Progenitor cell of endocrine pancreas (in vitro differentiated cells): Measurements from ENCODE around the gene LMNB1. TPM values are rescaled to one million over a fixed set of nuclear protein-coding genes. Genes with fewer than 3 reads are reported as not detected.
"Not testable (repeated sequence)": the region's sequence is repeated elsewhere in the genome, so short reads cannot be mapped to it uniquely, and the experiment has no call there.

ENCODE experiments used
- DNase-seq: peaks from one replicate; pipeline ENCODE4 v3.0.0; 2021; ENCODE audit warnings: low spot score; ENCODE audit not compliant: unreplicated experiment
- H3K27ac Mint-ChIP-seq: 2 replicates; pipeline ENCODE4 v1.8.0; 2021; ENCODE audit warnings: mild to moderate bottlenecking, moderate library complexity, mixed read lengths
- H3K27me3 Mint-ChIP-seq: 2 replicates; pipeline ENCODE4 v1.8.0; 2021; ENCODE audit warnings: mixed read lengths
- H3K36me3 Mint-ChIP-seq: 2 replicates; pipeline ENCODE4 v1.8.0; 2022; ENCODE audit warnings: mixed read lengths; ENCODE audit not compliant: insufficient read depth
- H3K4me1 Mint-ChIP-seq: 2 replicates; pipeline ENCODE4 v1.8.0; 2021; ENCODE audit warnings: low read depth, mixed read lengths
- H3K4me3 Mint-ChIP-seq: 2 replicates; pipeline ENCODE4 v1.8.0; 2021; ENCODE audit warnings: low read depth, mild to moderate bottlenecking, moderate library complexity, mixed read lengths
- H3K9me3 Mint-ChIP-seq: 2 replicates; pipeline ENCODE4 v1.8.0; 2021; ENCODE audit warnings: low read depth, mixed read lengths
- long read RNA-seq: library from polyadenylated mRNA; unstranded; transcript quantifications from one replicate; pipeline ENCODE4 v2.0.0, GENCODE V29; 2020
- total RNA-seq: library from RNA; stranded (reverse); gene quantifications from 2 replicates; pipeline ENCODE4 v1.2.1, GENCODE V29; 2021
- TF ChIP-seq, protein P1 (sequence below): fragments of 200-600 bp; sonication (generic); IDR thresholded peaks from one replicate; pipeline ENCODE4 v1.5.0; 2021; ENCODE audit warnings: antibody characterized with exemption, mild to moderate bottlenecking; ENCODE audit not compliant: unreplicated experiment

The LMNB1 gene, protein sequence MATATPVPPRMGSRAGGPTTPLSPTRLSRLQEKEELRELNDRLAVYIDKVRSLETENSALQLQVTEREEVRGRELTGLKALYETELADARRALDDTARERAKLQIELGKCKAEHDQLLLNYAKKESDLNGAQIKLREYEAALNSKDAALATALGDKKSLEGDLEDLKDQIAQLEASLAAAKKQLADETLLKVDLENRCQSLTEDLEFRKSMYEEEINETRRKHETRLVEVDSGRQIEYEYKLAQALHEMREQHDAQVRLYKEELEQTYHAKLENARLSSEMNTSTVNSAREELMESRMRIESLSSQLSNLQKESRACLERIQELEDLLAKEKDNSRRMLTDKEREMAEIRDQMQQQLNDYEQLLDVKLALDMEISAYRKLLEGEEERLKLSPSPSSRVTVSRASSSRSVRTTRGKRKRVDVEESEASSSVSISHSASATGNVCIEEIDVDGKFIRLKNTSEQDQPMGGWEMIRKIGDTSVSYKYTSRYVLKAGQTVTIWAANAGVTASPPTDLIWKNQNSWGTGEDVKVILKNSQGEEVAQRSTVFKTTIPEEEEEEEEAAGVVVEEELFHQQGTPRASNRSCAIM
- 149 and 152 TPM in 2 replicates for total RNA-seq
- long read RNA-seq, transcript LMNB1-201 (11 exons, 2,878 nt), result major isoform, 12 of 20 reads
- long read RNA-seq, partial matches to known transcripts, result 2 of 20 reads
- long read RNA-seq, other reads (novel, unspliced or antisense), result 4 of 20 reads

DNA sequence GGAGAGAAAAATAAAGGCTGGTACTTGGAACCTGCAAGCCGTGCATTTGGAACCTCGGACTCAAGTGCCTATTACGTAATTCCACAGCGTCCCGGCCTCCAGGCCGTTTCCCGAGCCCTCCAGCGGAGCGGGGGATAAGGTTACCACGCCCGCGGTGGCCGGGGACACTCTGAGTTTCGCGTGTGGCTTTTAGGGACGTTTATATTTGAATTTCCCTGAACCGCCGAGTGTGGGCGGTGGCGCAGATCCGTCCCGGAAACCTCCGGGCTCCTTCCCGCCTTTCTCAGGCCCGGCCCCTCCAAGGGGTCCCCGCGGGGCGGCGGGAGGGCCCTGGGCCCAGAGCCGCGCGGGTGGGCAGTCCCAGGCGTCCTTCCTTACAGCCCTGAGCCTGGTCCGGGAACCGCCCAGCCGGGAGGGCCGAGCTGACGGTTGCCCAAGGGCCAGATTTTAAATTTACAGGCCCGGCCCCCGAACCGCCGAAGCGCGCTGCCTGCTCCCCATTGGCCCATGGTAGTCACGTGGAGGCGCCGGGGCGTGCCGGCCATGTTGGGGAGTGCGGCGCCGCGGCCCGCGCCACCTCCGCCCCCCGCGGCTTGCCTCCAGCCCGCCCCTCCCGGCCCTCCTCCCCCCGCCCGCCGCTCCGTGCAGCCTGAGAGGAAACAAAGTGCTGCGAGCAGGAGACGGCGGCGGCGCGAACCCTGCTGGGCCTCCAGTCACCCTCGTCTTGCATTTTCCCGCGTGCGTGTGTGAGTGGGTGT is at the start of gene LMNB1:
LMNB1 (plus strand) TSS at position 638 of the 758 bp plus-strand sequence. CDS start 373 bp downstream, outside the sequence.
- Mint-ChIP-seq H3K36me3 (peaks cover 1% of the 10 kb centered on the region), H3K4me1 (peaks cover 16% of the 10 kb centered on the region), H3K27ac (peak within 1 kb of the TSS; percentile 99), H3K27me3 (no peaks in the 10 kb centered on the region), H3K9me3 (no peaks in the 10 kb centered on the region), H3K4me3 (peak within 1 kb of the TSS; percentile 86)
- DNase-seq, result peak; percentile 96
- TF ChIP-seq, protein P1, sequence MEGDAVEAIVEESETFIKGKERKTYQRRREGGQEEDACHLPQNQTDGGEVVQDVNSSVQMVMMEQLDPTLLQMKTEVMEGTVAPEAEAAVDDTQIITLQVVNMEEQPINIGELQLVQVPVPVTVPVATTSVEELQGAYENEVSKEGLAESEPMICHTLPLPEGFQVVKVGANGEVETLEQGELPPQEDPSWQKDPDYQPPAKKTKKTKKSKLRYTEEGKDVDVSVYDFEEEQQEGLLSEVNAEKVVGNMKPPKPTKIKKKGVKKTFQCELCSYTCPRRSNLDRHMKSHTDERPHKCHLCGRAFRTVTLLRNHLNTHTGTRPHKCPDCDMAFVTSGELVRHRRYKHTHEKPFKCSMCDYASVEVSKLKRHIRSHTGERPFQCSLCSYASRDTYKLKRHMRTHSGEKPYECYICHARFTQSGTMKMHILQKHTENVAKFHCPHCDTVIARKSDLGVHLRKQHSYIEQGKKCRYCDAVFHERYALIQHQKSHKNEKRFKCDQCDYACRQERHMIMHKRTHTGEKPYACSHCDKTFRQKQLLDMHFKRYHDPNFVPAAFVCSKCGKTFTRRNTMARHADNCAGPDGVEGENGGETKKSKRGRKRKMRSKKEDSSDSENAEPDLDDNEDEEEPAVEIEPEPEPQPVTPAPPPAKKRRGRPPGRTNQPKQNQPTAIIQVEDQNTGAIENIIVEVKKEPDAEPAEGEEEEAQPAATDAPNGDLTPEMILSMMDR, result peak; percentile 19

DNA sequence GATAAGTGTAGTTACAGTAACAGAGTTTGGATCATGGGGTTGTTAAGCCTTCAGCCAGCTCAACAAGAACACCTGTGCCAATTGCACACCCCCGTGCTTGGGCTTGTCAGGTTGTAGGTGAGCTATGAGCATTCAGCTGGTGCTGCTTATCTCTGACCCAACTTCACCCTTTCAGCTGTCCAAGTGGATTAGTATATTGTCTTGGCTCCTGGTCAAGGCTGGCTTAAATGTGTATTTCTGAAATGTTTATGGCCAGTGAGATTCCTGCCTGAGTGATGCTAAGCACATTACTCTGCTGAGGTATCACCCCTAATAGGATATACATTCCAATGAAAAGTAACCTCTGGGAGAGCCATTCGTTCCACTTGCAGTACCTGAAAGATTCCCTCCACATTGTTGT is 44.2 kb upstream of the LMNB1 start:
- H3K36me3 Mint-ChIP-seq, result no peaks in the 10 kb centered on the region
- H3K27ac Mint-ChIP-seq, result no peak overlapping the region
- TF ChIP-seq, protein P1, result no peak
- H3K4me1 Mint-ChIP-seq, result no peaks in the 10 kb centered on the region
- no peak for DNase-seq
- peaks cover 1% of the 10 kb centered on the region for H3K9me3 Mint-ChIP-seq
- H3K27me3 Mint-ChIP-seq, result peaks cover 4% of the 10 kb centered on the region
- H3K4me3 Mint-ChIP-seq, result no peak overlapping the region

DNA sequence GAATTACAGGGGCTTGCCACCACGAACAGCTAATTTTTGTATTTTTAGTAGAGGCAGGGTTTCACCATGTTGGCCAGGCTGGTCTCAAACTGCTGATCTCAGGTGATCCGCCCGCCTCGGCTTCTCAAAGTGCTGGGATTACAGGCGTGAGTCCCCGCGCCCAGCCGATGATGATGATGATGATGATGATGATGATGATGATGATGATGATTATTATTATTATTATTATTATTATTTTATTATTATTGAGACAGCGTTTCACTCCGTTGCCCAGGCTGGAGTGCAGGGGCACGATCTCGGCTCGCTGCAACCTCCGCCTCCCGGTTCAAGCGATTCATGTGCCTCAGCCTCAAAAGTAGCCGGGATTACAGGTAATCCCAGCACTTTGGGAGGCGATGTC is 42.4 kb upstream of the LMNB1 start:
- H3K36me3 Mint-ChIP-seq, DNase-seq, H3K9me3 Mint-ChIP-seq, H3K4me1 Mint-ChIP-seq, H3K27ac Mint-ChIP-seq, H3K4me3 Mint-ChIP-seq, H3K27me3 Mint-ChIP-seq: not testable (repeated sequence)

DNA sequence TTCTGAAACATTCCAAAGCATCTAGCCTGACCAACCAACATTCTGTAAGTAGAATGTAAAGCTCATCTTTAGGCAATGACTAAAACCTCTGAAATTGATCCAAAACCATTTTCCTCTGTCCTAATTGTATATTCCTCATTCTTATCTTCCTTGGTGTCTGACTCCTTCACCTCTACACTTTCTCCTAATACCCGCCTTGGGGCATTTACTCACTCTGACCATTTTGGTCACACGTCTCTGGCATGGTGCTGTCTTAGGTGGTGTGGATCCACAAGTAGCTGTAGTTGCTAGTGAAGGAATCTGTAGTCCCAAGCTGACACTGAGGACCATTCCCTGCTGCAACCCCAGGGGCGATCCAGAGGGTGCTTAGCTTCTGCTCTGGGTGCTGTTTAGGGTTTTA is 40.8 kb upstream of the LMNB1 start:
- H3K4me3 Mint-ChIP-seq, result no peak overlapping the region
- TF ChIP-seq, protein P1, result no peak

DNA sequence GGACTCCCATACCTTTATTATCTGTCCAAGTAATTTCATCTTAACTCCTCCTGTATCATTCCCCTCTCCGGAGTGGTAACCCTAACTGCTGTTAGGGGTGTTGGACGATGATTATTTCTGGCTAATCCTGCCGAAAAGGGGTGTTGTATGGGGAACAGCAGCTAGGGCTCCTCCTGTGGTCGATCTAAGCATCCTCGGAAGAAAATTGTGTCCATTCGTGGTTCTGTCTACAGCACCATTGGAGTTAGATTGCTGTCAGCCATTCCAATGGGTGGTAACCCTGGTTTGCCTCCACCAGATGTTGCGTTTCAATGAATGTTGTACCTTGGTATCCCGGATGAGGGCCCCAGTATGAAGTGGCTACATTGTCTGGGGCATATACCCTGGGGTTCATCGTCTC is 35.6 kb upstream of the LMNB1 start:
- Mint-ChIP-seq H3K36me3 (no peaks in the 10 kb centered on the region), H3K4me3 (no peak overlapping the region), H3K9me3 (peaks cover 3% of the 10 kb centered on the region), H3K27me3 (no peaks in the 10 kb centered on the region), H3K4me1 (peaks cover 1% of the 10 kb centered on the region), H3K27ac (no peak overlapping the region)
- no peak for DNase-seq
- TF ChIP-seq, protein P1, result no peak

More for the DNA sequence above, 40.8 kb upstream of the LMNB1 start:
- no peaks in the 10 kb centered on the region for H3K4me1 Mint-ChIP-seq
- peaks cover 3% of the 10 kb centered on the region for H3K9me3 Mint-ChIP-seq
- H3K27ac Mint-ChIP-seq, result no peak overlapping the region
- DNase-seq, result no peak
- H3K27me3 Mint-ChIP-seq, result peaks cover 4% of the 10 kb centered on the region
- H3K36me3 Mint-ChIP-seq, result no peaks in the 10 kb centered on the region
